GM12864 (cell line): ENCODE data around the gene HLA-A.

ENCODE experiments used
- DNase-seq: peaks from one replicate; pipeline ENCODE4 v3.0.0-alpha.2; 2011; ENCODE audit warnings: low read depth
- H3K4me3 ChIP-seq: 2 replicates; pipeline ENCODE4 v1.5.1; 2011; ENCODE audit warnings: mild to moderate bottlenecking, low read depth, low read length, control low read depth
- CTCF ChIP-seq: IDR thresholded peaks from 2 replicates; pipeline ENCODE4 v1.5.1; 2011; ENCODE audit warnings: low read depth, mild to moderate bottlenecking, moderate library complexity, low read length, control low read depth, inconsistent platforms; ENCODE audit errors: missing control alignments

Gene HLA-A

GRCh38 chr6:29909985-29910384, 32.3 kb upstream of the HLA-A start:
- H3K4me3 ChIP-seq, result no peak overlapping the region
- DNase-seq, result no peak
- TF ChIP-seq CTCF, result no peak

GRCh38 chr6:29912840-29913239, 29.5 kb upstream of the HLA-A start:
- TF ChIP-seq CTCF, result no peak
- H3K4me3 ChIP-seq, result no peak overlapping the region
- DNase-seq, result no peak

GRCh38 chr6:29916741-29917140, 25.6 kb upstream of the HLA-A start:
- H3K4me3 ChIP-seq, result no peak overlapping the region
- TF ChIP-seq CTCF, result no peak
- no peak for DNase-seq

GRCh38 chr6:29917857-29918256, 24.5 kb upstream of the HLA-A start:
- no peak overlapping the region for H3K4me3 ChIP-seq
- DNase-seq, result no peak
- TF ChIP-seq CTCF, result no peak

GRCh38 chr6:29919506-29920445, 22.6 kb upstream of the HLA-A start:
- TF ChIP-seq CTCF, result no peak
- no peak for DNase-seq
- no peak overlapping the region for H3K4me3 ChIP-seq

GRCh38 chr6:29924287-29924686, 18.0 kb upstream of the HLA-A start:
- TF ChIP-seq CTCF, result no peak
- DNase-seq, result no peak
- H3K4me3 ChIP-seq, result no peak overlapping the region

- H3K4me3 ChIP-seq, result no peak overlapping the region
- TF ChIP-seq CTCF, result no peak
- no peak for DNase-seq
Observed at GRCh38 chr6:29924731-29925130, 17.6 kb upstream of the HLA-A start.
